SIG-M5 treated with dmso at 0.1 percent for 504 hours (cell line): ENCODE data around the gene KLK2.

Source experiments
- DNase-seq: peaks from one replicate; lab custom pipeline; 2025; ENCODE audit not compliant: unreplicated experiment; lab: John Stamatoyannopoulos, UW

The KLK2 gene

DNA sequence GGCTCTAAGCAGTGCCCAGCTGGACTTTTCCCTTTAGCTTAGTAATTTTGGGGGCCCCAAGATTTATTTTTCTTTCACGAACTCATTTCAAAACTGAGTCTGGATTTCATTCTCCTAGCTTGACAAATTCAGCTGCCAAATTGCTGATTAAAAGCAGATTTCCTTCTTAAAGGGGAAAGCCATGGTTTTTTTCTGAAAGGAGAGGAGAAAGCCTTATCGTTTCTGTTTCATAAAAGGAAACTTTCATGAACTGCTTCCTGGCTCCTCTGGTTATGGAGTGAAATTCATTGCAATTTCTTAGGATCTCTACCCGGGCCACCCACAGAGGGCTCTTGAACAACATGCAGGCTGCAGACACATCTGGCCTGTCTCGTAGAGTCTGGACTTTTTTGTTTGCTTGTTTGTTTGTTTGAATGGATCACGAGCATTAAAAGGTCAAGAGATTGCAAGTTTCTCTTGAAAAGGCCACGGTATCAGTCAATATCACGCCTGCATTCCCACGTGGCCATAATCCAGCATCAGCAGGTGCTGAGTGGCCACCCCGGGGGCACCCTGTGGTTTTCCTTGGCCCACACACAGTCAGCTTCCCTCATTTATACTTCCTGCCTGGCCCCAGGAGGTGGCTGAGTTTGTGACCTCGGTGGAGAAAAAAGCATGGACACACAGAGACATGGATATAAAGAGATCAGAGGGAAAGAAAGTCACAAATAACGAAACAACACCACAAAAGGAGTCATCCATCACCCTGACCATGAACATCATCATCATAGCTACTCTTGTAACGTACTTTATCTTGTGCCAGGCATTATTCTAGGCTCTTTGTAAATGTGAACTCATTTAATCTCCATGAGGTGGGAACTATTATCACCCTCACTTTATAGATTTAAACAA lies 48.4 kb downstream of the KLK2 start:
- no peak for DNase-seq

DNA sequence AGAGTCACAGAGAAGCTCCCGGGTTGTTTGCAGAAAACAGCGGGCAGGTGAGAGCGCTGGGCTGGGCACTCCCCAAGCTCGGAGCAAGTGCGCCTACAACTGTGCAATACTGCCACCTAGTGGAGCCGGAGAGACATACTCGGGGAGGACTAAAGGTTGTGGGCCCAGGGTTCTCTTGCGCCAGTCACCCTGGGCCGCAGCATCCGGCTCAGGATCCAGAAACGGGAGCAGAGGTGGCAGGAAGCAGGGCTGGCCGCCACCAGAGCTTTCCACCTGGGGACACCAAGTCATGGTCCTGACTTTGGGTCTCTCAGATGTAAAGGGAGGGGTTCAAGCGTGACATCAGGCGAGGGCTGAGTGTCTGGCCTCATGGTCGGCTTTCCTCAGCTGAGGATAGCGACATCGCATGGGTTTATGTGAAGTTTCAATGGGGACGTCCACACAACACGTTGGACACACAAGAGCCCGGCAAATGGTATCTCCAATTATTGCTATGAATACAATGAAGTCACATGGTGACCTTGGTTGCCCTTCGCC lies 49.1 kb downstream of the KLK2 start:
- DNase-seq: peak; percentile 77

DNA sequence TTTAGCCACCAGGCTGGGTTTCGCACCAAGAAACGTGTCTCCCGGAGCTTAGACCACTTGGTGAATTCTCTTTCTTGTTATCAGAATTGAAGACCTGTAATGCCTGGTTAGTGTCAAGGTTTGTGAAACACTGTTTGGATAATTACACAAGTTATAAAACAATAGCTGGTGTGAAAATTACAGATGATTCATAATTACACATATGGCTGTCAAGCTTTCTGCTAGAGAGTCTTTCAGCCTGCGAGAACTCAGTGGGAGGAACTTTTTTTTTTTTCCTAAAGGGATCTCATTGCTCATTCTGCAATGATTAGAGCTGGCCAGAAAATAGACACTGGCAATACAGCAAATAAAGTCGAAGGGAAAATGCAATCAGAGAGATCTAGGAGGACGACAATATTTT lies 51.3 kb downstream of the KLK2 start:
- no peak for DNase-seq

DNA sequence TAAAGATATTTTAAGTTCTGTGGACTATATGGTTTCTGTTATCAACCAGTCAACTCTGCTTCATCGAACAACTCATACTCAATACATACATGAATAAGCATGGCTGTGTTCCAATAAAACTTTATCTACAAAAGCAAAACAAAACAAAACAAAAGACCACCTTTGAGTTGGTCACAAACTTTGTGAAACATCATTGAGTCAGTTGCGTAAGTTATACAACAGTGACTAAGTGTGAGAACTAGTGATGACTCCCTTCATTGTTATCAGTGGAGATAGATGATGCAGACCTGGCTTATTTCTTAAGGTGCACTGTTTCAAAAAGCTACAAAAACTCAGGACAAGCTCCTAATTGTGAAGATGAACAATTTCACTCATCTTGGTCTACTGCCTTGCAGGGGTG lies 52.5 kb downstream of the KLK2 start:
- no peak for DNase-seq

DNA sequence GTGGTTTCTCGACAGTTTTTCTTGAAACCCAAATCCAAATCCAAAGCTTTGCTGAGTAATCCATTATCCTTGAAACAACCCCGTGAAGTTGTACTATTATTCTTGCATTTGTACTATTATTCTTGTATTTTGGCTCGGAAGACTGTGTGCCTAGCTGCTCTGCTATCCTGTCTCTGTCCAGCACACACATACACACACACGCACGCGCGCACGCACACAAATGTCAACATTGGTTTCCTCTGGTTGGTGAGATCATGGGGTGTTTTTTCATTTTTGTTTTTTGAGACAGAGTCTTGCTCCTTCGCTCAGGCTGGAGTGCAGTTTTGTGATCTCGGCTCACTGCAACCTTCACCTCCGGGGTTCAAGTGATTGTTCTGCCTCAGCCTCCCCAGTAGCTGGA lies 52.9 kb downstream of the KLK2 start:
- no peak for DNase-seq

DNA sequence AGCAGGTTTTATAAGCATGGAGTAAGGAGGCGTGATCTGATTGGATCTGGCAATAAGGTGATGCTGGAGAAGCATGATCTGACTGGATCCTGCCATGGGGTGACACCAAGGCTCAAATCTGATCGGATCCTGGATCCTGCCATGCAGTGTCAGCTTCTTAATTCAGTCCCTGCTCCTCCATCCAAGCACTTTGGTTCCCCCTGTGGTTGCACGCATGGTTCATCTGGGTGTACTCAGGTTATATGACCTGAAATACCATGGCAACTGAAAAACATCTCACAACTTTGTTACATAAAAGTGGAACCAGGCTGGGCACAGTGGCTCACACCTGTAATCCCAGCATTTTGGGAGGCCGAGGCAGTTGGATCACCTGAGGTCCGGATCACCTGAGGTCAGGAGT lies 55.6 kb downstream of the KLK2 start:
- no peak for DNase-seq
